ENCODE measurements around the gene CSRNP3. TPM values are rescaled to one million over a fixed set of nuclear protein-coding genes. Genes with fewer than 3 reads are reported as not detected.

The CSRNP3 gene
- total RNA-seq, 1 donor from 2014 or later: 18.4 TPM

- no peaks in the 10 kb centered on the region for H3K36me3 Mint-ChIP-seq
- TF ChIP-seq CTCF (conservative IDR thresholded peaks at IDR 0.05): no peak
- H3K4me3 Mint-ChIP-seq: no peak overlapping the region
- H3K27ac Mint-ChIP-seq: no peak overlapping the region
- H3K4me1 Mint-ChIP-seq (ENCODE audit: unreplicated experiment): peaks cover 10% of the 10 kb centered on the region
- DNase-seq (ENCODE audit: extremely low spot score, unreplicated experiment): no peak
- H3K27me3 Mint-ChIP-seq: no peaks in the 10 kb centered on the region
- no peaks in the 10 kb centered on the region for H3K9me3 Mint-ChIP-seq
These were observed 154.9 kb downstream of the CSRNP3 start for GRCh38 chr2:165624470-165624800.

GRCh38 chr2:165627470-165627869, 158.0 kb downstream of the CSRNP3 start:
- Mint-ChIP-seq H3K27ac (no peak overlapping the region), H3K36me3 (peaks cover 3% of the 10 kb centered on the region), H3K27me3 (no peaks in the 10 kb centered on the region), H3K4me1 (ENCODE audit: unreplicated experiment) (peaks cover 20% of the 10 kb centered on the region), H3K4me3 (no peak overlapping the region), H3K9me3 (no peaks in the 10 kb centered on the region)
- TF ChIP-seq CTCF (conservative IDR thresholded peaks at IDR 0.05): no peak
- DNase-seq (ENCODE audit: extremely low spot score, unreplicated experiment): no peak

- no peak overlapping the region for H3K4me3 Mint-ChIP-seq
- H3K4me1 Mint-ChIP-seq (ENCODE audit: unreplicated experiment): peaks cover 29% of the 10 kb centered on the region
- H3K27ac Mint-ChIP-seq: no peak overlapping the region
- TF ChIP-seq CTCF (conservative IDR thresholded peaks at IDR 0.05): no peak
- H3K36me3 Mint-ChIP-seq: peaks cover 3% of the 10 kb centered on the region
- DNase-seq (ENCODE audit: extremely low spot score, unreplicated experiment): no peak
- H3K9me3 Mint-ChIP-seq: no peaks in the 10 kb centered on the region
- H3K27me3 Mint-ChIP-seq: no peaks in the 10 kb centered on the region
These were observed 160.3 kb downstream of the CSRNP3 start for GRCh38 chr2:165629776-165630175.

GRCh38 chr2:165630236-165630635, 160.7 kb downstream of the CSRNP3 start:
- DNase-seq (ENCODE audit: extremely low spot score, unreplicated experiment): no peak
- no peak overlapping the region for H3K4me3 Mint-ChIP-seq
- peaks cover 33% of the 10 kb centered on the region for H3K4me1 Mint-ChIP-seq (ENCODE audit: unreplicated experiment)
- H3K27me3 Mint-ChIP-seq: no peaks in the 10 kb centered on the region
- no peaks in the 10 kb centered on the region for H3K9me3 Mint-ChIP-seq
- peaks cover 3% of the 10 kb centered on the region for H3K36me3 Mint-ChIP-seq
- H3K27ac Mint-ChIP-seq: no peak overlapping the region
- no peak for TF ChIP-seq CTCF (conservative IDR thresholded peaks at IDR 0.05)

- peaks cover 3% of the 10 kb centered on the region for H3K36me3 Mint-ChIP-seq
- TF ChIP-seq CTCF (conservative IDR thresholded peaks at IDR 0.05): no peak
- H3K4me3 Mint-ChIP-seq: no peak overlapping the region
- no peaks in the 10 kb centered on the region for H3K27me3 Mint-ChIP-seq
- H3K27ac Mint-ChIP-seq: no peak overlapping the region
- no peaks in the 10 kb centered on the region for H3K9me3 Mint-ChIP-seq
- peaks cover 33% of the 10 kb centered on the region for H3K4me1 Mint-ChIP-seq (ENCODE audit: unreplicated experiment)
- no peak for DNase-seq (ENCODE audit: extremely low spot score, unreplicated experiment)
These were observed 161.6 kb downstream of the CSRNP3 start for GRCh38 chr2:165631089-165631488.

- DNase-seq (ENCODE audit: extremely low spot score, unreplicated experiment): no peak
- Mint-ChIP-seq H3K36me3 (peaks cover 3% of the 10 kb centered on the region), H3K4me3 (no peak overlapping the region), H3K27me3 (no peaks in the 10 kb centered on the region), H3K9me3 (no peaks in the 10 kb centered on the region), H3K27ac (no peak overlapping the region), H3K4me1 (ENCODE audit: unreplicated experiment) (peaks cover 33% of the 10 kb centered on the region)
- TF ChIP-seq CTCF (conservative IDR thresholded peaks at IDR 0.05): no peak
These were observed 163.1 kb downstream of the CSRNP3 start for GRCh38 chr2:165632594-165632993.
